HepG2 (cell line): ENCODE data around the gene IER2. TPM values are rescaled to one million over a fixed set of nuclear protein-coding genes. Genes with fewer than 3 reads are reported as not detected.
A peak's percentile ranks its signal among the peaks of the same experiment; 100 is the strongest.

ENCODE experiments used
- ATAC-seq: fragments of 200-7000 bp; cut with Tn5 transposase; 3 replicates; pipeline ENCODE4 v1.9.1; 2020; ENCODE audit warnings: mild to moderate bottlenecking, moderate library complexity
- BruUV-seq: library from RNA; stranded (reverse); fragments of 400-500 nt; replicated peaks from 2 replicates; lab custom pipeline; 2021; lab: Mats Ljungman, UMichigan
- CTCF ChIA-PET: fragments of 300-600 bp; formaldehyde crosslinking; extraction: SDS; loops from one replicate; lab custom pipeline; 2021; ENCODE audit warnings: low total read pairs, inconsistent platforms, low intra/inter-chr PET ratio; lab: Yijun Ruan, JAX
- POLR2A ChIA-PET: fragments of 350-600 bp; sonication (Branson Sonifier 250); formaldehyde crosslinking; loops from one replicate; lab custom pipeline; 2020; ENCODE audit warnings: antibody characterized with exemption, inconsistent platforms; lab: Yijun Ruan, JAX
- DNase-seq: peaks from one replicate; pipeline ENCODE4 v3.0.0-alpha.2; 2015; ENCODE audit warnings: low spot score
- FAIRE-seq: peaks from 3 replicates; lab custom pipeline; 2011; peaks lifted over from hg19 to GRCh38; lab: Jason Lieb, UNC
- H2AFZ ChIP-seq: one replicate; pipeline ENCODE4 v1.6.1; 2011; ENCODE audit warnings: low read length, inconsistent platforms
- H3K27ac ChIP-seq: fragments of 300-600 bp; 3 replicates; pipeline ENCODE4 v1.8.0; 2011; ENCODE audit warnings: mixed run types, mild to moderate bottlenecking, mixed read lengths, low read length, inconsistent platforms; ENCODE audit not compliant: insufficient read depth; ENCODE audit errors: extremely low read length
- H3K27me3 ChIP-seq, 2 experiments: fragments of 200-600 bp in 1 of 2; 2 replicates in 1 of 2; 3 replicates in 1 of 2; pipeline versions ENCODE4 v1.6.0 to v1.8.0; 2011; ENCODE audit warnings: low read length in 2 of 2, mild to moderate bottlenecking in 2 of 2, moderate library complexity in 2 of 2, inconsistent platforms in 1 of 2; ENCODE audit not compliant: insufficient read depth in 2 of 2, control insufficient read depth in 1 of 2
- H3K36me3 ChIP-seq, 2 experiments: fragments of 200-600 bp in 1 of 2; replicated peaks in 1 of 2; 2 replicates in 1 of 2; 3 replicates in 1 of 2; pipeline versions ENCODE4 v1.5.1 to v1.8.0; 2011; ENCODE audit warnings: low read length in 2 of 2, inconsistent platforms in 1 of 2; ENCODE audit not compliant: insufficient read depth in 2 of 2, control insufficient read depth in 1 of 2
- H3K4me1 ChIP-seq: 2 replicates; pipeline ENCODE4 v1.5.1; 2012; ENCODE audit warnings: low read length, inconsistent platforms; ENCODE audit not compliant: insufficient read depth
- H3K4me2 ChIP-seq: 2 replicates; pipeline ENCODE4 v1.6.0; 2011; ENCODE audit warnings: low read depth, low read length, inconsistent platforms
- H3K4me3 ChIP-seq, 3 experiments: fragments of 200-600 bp in 1 of 3; sonication (generic), shearing (Covaris generic) in 1 of 3; replicated peaks in 1 of 3; 2 replicates each; pipeline ENCODE4 v1.5.1; 2011 to 2016; ENCODE audit warnings: low read length in 3 of 3, inconsistent platforms in 2 of 3, low read depth in 2 of 3, mild to moderate bottlenecking in 2 of 3, control low read depth in 1 of 3, mixed read lengths in 1 of 3; ENCODE audit not compliant: insufficient read depth in 1 of 3
- H3K79me2 ChIP-seq: one replicate; pipeline ENCODE4 v1.6.1; 2011; ENCODE audit warnings: low read length, inconsistent platforms; ENCODE audit not compliant: insufficient read depth
- H3K9ac ChIP-seq: 2 replicates; pipeline ENCODE4 v1.6.0; 2011; ENCODE audit warnings: mild to moderate bottlenecking, low read depth, low read length, inconsistent platforms; ENCODE audit not compliant: insufficient read depth
- H3K9me3 ChIP-seq: 2 replicates; pipeline ENCODE4 v1.5.1; 2012; ENCODE audit warnings: mild to moderate bottlenecking, low read length
- H4K20me1 ChIP-seq: 2 replicates; pipeline ENCODE4 v1.6.0; 2011; ENCODE audit warnings: inconsistent platforms, mild to moderate bottlenecking, low read length, moderate library complexity; ENCODE audit not compliant: insufficient read depth
- BCL6 ChIP-seq: IDR thresholded peaks from 2 replicates; pipeline ENCODE4 v1.6.1; 2016; ENCODE audit warnings: missing genetic modification reagents, missing compliant biosample characterization
- CHD4 ChIP-seq: fragments of 200-600 bp; sonication (generic); IDR thresholded peaks from 2 replicates; pipeline ENCODE4 v1.7.0; 2017; ENCODE audit warnings: mild to moderate bottlenecking, low read length, borderline replicate concordance
- MIER2 ChIP-seq: IDR thresholded peaks from 2 replicates; pipeline ENCODE4 v1.6.1; 2016; ENCODE audit warnings: missing biosample characterization, missing genetic modification reagents
- PLRG1 ChIP-seq: fragments of 450-650 bp; conservative IDR thresholded peaks from 2 replicates; pipeline ENCODE4 v1.6.1; 2016
- PRPF4 ChIP-seq: fragments of 200-400 bp; formaldehyde crosslinking; IDR thresholded peaks from 2 replicates; pipeline ENCODE4 v1.6.1; 2016; ENCODE audit warnings: low read length, low read depth; ENCODE audit not compliant: poor library complexity, severe bottlenecking
- SRSF4 ChIP-seq: fragments of 200-400 bp; formaldehyde crosslinking; IDR thresholded peaks from one replicate; pipeline ENCODE4 v1.6.1; 2018; ENCODE audit warnings: mild to moderate bottlenecking, low read depth, low read length, moderate library complexity; ENCODE audit not compliant: poor library complexity, severe bottlenecking
- SRY ChIP-seq: sonication (generic); formaldehyde crosslinking; IDR thresholded peaks from 2 replicates; pipeline ENCODE4 v1.8.0; 2022; ENCODE audit warnings: mild to moderate bottlenecking, missing genetic modification reagents
- ZNF274 ChIP-seq: sonication (generic); formaldehyde crosslinking; IDR thresholded peaks from 2 replicates; pipeline ENCODE4 v1.5.1; 2020; ENCODE audit warnings: mild to moderate bottlenecking, missing genetic modification reagents
- ZNF878 ChIP-seq: sonication (generic); formaldehyde crosslinking; IDR thresholded peaks from 2 replicates; pipeline ENCODE4 v1.8.1; 2023; ENCODE audit warnings: mild to moderate bottlenecking, missing genetic modification reagents, moderate library complexity
- WGBS: methylation state at CpG from one replicate; pipeline ENCODE4 v1.1.6; 2017; ENCODE audit warnings: low lambda C conversion rate; 5-methylcytosine and 5-hydroxymethylcytosine counted together
- in situ Hi-C: cut with HindIII; loops from 2 replicates; pipeline ENCODE4 v1.10.0; 2017; ENCODE audit warnings: low pct_unique_long_range_greater_than_20kb; ENCODE audit not compliant: extremely low pct_ligation_motif_present
- intact Hi-C: fragments of 100-400 bp; cut with micrococcal nuclease; formaldehyde crosslinking; loops from one replicate; pipeline ENCODE4 v1.10.0; 2022; ENCODE audit not compliant: unreplicated experiment
- polyA plus RNA-seq, 8 experiments: library from polyadenylated mRNA; depleted of rRNA in 3 of 8; stranded (reverse) in 7 of 8; unstranded in 1 of 8; fragments of >200 nt; fragmentation: Illumina TruSeq in 4 of 8; extraction: Trizol in 4 of 8; gene quantifications; 2 replicates each; pipeline versions ENCODE4 v1.2.1 to v1.2.3, GENCODE V29; 2011 to 2016; ENCODE audit warnings: low read depth in 4 of 8, missing spikeins in 1 of 8, mixed read lengths in 1 of 8; ENCODE audit not compliant: insufficient read depth in 1 of 8
- total RNA-seq, 5 experiments: library from RNA; depleted of rRNA; stranded (reverse); fragments of >200 nt; fragmentation: Illumina TruSeq; extraction: Trizol; gene quantifications; 2 replicates each; pipeline ENCODE4 v1.2.3, GENCODE V29; 2016; ENCODE audit warnings: low read depth in 1 of 5

The IER2 gene
- total and polyA plus RNA-seq, 2 of the 13 experiments (the other 11 are each of a cell fraction or from before 2014, with no cell fraction given) = 10.1 to 14.3 TPM

DNA sequence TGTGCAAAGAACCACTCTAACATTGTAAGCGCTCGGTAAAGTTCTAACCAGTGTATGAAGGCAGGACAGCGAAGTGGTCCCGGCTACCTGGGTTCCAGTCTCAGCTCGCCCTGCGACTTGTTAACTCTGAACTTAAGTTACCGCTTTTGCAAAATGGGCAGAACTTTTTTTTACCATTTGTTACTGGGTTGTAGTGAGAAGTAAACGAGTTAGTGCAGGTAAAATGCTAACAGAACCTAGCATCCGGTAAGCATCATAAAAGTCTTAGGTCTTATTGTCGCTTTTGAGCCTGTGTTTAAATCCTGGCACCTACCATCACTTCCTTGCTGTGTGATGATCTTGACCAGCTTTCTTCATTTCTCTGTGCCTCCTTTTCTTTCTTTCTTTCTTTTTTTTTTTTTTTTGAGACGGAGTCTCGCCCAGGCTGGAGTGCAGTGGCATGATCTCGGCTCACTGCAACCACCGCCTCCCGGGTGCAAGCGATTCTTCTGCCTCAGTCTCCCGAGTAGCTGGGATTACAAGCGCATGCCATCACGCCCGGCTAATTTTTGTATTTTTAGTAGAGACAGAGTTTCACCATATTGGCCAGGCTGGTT, 32.9 kb upstream of the IER2 start:
- DNase-seq (no peak), FAIRE-seq (no peak)
- TF ChIP-seq BCL6 (CRISPR knock-in tag) = peak; percentile 36; the same call in 1 of the 2 replicates
- TF ChIP-seq MIER2 (CRISPR knock-in tag) = no peak
- TF ChIP-seq PRPF4 = no peak
- TF ChIP-seq PLRG1 = no peak
- peak; percentile 86; the same call in 1 of the 2 replicates for TF ChIP-seq CHD4
- TF ChIP-seq ZNF274 = no peak
- TF ChIP-seq SRSF4 = no peak
- TF ChIP-seq SRY (CRISPR knock-in tag) = 0 out of 2 replicates have a peak, but pooled peaks have one; percentile 22
- TF ChIP-seq ZNF878 (CRISPR knock-in tag) = 0 out of 2 replicates have a peak, but pooled peaks have one; percentile 36
- TF ChIP-seq, all 625 proteins: peak for 4
- Histone ChIP-seq H2AFZ (peak overlapping the region; percentile 85), H3K36me3 (peaks cover 8 to 32% of the 10 kb centered on the region in 2 experiments; a peak in 4 of 5 replicates), H3K9ac (peak overlapping the region; percentile 89), H3K4me3 (peak overlapping the region; percentile 94 to 96 (median 95)), H3K4me2 (peak overlapping the region; percentile 95), H3K27ac (peak overlapping the region; percentile 83), H3K27me3 (no peaks in the 10 kb centered on the region; a peak in 1 of 5 replicates), H3K9me3 (no peaks in the 10 kb centered on the region), H4K20me1 (peaks cover 22% of the 10 kb centered on the region), H3K4me1 (peaks cover 42% of the 10 kb centered on the region), H3K79me2 (peaks cover 56% of the 10 kb centered on the region)
- intact Hi-C loops = loop anchor here (5.0 kb wide), 1 partner anchor 35 kb away; the partner anchor contains the start of genes IER2 and STX10
- in situ Hi-C loops = loop anchor here (5.0 kb wide), 1 partner anchor 35 kb away; the partner anchor contains the start of genes IER2 and STX10
- ChIA-PET CTCF (no interaction called here), POLR2A (interaction anchor here (0.6 to 2.7 kb wide), 14 partner anchors 11 to 456 kb away, joined by 3 to 20 read pairs (median 4); partner anchors contain the start of genes FARSA, IER2, JUNB and STX10)
- no TSS peak for BruUV-seq
- ATAC-seq = peak; percentile 13
- 2% methylated on average over 20 of the region's 20 CpGs for WGBS
